NCI-H2081 treated with DMSO at 0.1 percent for 48 hours (cell line): ENCODE results near the gene HLA-B.
"Not testable (repeated sequence)": the region's sequence is repeated elsewhere in the genome, so short reads cannot be mapped to it uniquely, and the experiment has no call there.

Experiments
- DNase-seq: peaks from one replicate; lab custom pipeline; 2025; lab: John Stamatoyannopoulos, UW

The HLA-B gene

DNA sequence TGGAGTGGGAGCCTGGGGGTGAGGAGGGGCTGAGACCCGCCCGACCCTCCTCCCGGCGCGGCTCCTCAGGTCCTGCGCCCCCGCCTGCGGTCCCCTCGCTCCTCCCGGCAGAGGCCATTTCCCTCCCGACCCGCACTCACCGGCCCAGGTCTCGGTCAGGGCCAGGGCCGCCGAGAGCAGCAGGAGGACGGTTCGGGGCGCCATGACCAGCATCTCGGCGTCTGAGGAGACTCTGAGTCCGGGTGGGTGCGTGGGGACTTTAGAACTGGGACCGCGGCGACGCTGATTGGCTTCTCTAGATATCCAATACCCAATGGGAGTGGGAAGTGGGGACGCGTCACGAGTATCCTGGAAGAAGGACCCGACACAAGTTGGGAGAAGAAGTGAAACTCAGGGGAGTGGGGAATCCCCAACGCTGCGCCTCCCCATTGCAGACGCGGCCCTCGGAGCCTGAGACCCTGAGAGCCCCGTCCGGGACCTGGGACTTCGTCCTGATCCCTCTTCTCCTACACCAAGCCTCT, at the start of gene HLA-B:
Gene HLA-B, minus strand, starts transcription at position 234 of the 521 bp plus-strand sequence. Its CDS starts 21 bp downstream, at position 213.
- no peak for DNase-seq

DNA sequence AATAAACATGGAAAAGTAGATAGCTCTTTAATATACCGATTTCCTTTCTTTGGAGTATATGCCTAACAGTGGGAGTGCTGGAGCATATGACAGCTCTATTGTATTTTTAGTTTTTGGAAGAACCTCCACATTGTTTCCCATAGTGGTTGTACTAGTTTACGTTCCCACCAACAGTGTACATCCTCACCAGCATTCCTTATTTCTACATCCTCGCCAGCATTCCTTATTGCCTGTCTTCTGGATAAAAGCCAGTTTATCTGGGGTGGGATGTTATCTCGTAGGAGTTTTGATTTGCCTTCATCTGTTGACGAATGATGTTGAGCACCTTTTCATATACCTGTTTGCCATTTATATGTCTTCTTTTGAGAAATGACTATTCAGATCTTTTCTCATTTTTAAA, 49.0 kb upstream of the HLA-B start:
- no peak for DNase-seq

DNA sequence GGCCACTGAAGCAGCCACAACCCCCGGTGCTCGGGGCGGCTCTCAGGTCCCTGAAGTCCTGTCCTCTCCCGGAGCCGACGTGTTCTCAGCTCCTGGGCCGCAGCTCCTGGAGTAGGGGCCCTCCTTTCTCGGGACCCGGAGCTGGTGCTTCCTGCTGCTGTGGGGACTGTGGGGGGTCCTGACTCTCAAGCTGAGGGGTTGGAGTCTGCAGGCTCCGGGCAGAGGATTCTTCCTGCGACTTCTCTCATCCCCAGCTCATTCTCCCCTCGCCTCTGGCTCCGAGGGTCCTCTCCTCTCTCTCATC, 47.0 kb upstream of the HLA-B start:
- DNase-seq = not testable (repeated sequence)

DNA sequence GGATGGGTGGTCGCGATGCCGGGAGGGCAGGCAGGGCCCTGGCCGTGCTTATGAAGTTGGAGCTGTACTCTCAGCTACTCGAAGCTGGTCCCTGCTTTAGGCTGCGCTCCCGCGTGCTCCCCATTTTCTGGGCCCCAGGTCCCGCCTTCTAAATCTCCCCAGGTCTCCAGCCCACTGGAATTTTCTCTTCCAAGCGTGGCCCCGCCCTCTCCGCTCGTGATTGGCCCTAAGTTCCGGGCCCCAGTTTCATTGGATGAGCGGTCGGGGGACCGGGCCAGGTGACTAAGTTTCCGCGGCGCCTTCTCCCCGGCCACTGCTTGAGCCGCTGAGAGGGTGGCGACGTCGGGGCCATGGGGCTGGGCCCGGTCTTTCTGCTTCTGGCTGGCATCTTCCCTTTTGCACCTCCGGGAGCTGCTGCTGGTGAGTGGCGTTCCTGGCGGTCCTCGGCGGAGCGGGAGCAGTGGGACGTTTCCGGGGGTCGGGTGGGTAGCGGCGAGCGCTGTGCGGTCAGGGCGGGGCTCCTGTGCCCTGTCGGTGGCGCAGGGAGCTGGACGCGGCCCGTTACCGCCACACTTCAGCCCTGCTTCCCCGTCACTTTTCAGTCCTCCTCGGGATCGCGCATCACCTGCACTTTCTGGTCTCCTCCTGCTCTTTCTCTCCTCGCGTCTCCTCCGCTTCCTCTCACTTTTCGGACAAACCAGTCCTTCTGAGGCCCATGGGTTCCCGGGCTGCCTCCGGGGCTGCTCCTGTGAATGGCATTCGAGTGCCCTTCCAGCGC, 46.5 kb upstream of the HLA-B start, which contains the start of gene MICA:
Gene MICA, plus strand, starts transcription at position 313 of the 778 bp plus-strand sequence. Its CDS starts 38 bp downstream, at position 351.
- no peak for DNase-seq

DNA sequence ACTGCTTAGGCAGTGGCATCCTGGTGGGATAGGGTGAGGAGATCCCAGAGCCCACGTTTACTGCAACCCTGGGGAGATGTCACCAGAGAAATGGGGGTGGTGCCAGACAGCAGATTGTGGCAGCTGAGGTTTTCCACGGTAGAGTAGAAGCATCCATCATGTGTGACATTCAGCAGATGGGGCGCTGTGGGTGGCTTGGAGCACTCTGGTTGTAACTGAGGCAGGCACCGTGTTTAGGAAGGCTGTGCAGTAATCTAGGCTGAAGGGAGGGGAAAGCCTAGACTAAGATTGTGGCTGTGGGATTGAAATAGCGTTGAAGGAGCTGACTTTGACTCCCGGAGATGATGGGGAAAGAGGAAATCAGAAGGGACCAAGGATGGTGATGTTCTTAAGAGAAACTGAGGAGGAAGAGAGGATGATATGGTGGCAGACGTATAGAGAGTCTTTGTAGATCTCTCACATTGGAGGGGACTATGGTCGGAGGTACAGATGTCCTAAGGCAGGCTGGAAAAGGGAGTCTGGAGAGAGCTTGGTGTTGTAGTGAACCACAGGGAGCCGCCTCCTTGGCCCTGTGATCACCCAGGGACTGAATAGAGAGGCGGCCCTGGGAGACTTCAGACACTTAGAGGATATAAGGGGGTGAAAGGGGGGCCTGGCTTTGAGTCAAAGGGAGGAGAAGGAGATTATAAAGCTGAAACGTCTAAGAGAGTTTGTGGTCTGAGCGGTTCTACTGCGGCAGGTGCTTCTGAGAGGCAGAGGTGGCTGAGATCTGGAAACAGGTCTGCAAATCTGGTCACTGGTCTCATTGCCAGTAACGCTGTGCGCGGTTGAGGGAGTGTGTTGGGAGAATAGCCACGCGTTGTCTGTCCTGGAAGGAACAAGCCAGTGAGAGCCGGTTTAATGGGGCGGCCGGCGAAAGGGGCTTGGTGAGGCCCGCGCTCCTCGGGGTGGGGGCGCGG, 45.6 kb upstream of the HLA-B start:
- DNase-seq = no peak

DNA sequence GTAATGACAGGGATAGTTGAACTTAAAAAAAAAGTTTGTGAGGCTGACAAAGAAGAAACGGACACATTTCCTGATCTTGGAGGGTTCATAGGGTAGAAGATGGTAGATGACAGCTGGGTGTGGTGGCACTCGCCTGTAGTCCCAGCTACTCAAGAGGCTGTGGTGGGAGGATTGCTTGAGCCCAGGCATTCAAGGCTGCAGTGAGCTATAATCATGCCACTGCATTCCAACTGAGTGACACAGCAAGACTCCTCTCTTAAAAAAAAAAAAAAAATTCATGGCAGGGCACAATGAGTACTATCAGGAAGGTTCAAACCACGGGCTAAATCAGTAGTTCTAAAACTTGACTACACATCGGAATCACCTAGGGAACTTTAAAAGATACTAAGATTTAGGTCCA, 44.4 kb upstream of the HLA-B start:
- no peak for DNase-seq

DNA sequence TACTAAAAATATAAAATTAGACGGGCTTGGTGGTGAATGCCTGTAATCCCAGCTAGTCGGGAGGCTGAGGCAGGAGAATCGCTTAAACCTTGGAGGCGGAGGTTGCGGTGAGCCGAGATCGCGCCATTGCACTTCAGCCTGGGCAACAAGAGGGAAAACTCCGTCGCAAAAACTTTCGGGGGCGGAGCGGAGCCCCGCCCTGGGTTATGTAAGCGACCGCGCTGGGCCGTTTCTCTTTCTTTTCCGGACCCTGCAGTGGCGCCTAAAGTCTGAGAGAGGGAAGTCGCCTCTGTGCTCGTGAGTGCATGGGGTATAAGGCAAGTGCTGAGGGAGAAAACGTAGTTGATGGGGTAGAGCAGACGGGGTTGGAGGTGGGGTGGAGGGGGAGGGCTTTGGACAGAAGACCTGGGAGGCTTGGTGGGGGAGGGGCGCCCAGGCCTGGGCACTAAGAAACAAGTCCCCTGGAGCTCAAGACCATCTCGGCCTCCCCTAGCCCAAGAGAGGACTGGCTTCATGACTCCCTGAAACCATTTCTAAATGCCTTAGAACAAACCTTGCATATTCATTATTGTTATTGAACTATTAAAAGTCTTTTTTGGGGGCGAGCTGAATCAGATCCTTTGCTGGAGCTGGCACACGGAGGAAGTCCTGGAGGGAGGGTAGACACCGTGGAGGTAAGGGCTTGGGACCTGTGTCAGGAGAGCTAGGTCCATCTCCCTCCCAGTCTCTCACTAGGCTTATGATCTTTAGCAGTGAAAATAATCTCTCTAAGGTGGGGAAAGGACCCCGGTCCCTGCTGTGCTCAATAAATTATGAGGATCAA, 43.7 kb upstream of the HLA-B start:
- DNase-seq = no peak

DNA sequence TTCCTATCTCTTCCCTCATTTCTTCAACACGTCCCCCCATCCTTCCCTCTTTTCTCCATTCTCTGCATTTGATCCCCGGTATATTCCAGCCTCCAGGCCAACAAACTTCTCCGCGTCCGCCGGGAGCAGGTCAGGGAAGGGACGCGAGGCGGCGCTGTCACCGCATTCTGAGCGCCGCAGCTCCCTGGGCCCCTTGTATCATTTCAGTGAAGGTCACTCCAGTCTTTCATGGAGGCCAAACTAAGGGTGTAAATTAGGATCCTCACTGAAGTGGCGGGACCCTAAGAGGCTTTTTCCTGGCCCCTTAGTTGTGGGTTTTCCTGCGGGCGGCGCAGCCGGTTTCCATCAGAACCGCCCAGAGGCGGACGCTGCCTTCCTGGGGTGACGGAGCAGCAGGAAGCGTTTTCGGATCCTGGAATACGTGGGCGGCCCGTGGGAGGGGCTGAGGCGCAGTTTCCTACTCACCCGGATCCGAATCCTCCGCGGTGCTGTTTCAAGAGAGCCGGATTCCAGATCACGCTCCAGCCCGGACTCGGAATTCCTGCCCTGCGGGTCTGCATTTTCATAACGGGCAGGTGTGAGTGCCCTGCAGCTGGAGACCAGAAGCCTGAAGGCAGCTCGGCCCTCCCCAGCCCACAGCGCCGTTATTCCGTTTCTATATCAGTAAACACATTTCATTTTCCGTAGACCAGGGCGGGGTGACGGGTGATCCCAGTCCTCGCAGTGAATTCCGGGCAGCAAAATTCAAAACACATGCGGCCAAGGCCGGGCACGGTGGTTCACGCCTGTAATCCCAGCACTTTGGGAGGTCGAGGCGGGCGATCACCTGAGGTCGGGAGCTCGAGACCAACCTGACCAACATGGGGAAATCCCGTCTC, 42.8 kb upstream of the HLA-B start:
- DNase-seq = no peak

DNA sequence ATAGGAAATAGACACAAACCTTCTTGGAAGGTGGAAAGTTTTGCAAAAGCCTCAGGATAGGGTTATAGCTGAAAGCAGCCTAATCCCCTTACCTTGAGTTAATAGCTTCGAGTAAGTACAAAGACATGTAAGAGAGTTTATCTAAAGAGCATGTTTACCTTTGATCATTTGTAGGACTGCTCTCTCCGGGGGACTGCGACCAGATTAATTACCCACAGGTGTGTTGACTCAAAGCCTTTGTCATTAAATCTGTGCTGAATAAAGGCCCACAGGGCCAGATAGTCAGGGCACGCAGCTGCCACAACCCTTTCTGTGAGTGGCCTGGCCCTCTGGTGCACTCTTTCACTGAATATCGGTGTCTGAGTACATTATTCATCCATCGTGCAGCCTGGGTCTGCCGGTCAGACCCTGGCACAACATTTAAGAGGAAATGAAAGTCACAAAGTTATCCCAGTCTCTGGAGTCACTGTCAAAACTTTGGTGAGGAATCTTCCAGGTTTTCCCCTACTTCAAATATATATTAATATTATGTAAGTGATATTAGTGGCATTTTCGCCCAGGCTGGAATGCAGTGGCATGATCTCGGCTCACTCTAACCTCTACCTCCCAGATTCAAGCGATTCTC, 41.0 kb upstream of the HLA-B start:
- DNase-seq = no peak

DNA sequence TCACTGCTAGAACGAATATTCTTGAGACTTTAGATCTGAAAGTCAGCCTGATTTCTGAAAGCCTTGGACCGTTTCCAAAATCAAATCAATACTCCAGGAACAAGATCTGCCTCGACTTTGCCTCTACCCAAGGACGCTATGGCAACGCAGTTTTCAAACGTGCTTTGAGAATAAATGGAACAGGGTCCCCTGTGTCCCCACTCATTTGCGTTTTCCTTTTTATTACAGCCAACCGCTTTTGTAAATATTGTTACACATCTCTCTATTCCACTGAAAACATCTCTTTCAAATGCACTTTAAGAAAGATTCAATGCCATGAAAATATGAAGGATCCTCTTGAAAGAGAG, 40.1 kb upstream of the HLA-B start:
- not testable (repeated sequence) for DNase-seq

DNA sequence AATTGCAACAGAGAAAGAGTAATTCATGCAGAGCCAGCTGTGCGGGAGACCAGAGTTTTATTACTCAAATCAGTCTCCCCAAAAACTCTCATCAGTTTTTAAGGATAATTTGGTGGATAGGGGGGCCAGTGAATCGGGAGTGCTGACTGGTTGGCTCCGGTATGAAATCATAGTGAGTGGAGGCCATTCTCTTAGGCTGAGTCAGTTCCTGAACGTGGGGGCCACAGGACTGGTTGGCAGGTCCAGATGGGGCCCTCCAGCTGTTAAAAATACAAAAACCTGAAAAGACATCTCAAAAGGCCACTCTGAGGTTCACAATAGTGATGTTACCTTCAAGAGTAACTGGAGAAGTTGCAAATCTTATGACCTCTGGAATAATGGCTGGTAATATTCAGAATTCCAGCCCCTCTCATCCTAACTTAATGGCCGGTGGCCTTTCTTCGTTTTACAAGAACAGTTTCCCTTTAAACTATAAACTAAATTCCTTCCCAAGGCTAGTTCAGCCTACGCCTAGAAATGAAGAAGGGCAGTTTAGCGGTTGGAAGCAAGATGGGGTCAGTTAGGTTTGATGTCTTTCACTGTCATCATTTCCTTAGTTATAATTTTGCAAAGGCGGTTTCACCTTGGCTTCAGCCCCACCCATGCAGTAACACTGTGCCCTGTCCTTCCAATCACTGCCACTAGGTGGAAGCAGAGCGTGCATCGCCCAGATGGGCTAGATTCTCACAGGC, 39.6 kb upstream of the HLA-B start:
- no peak for DNase-seq

DNA sequence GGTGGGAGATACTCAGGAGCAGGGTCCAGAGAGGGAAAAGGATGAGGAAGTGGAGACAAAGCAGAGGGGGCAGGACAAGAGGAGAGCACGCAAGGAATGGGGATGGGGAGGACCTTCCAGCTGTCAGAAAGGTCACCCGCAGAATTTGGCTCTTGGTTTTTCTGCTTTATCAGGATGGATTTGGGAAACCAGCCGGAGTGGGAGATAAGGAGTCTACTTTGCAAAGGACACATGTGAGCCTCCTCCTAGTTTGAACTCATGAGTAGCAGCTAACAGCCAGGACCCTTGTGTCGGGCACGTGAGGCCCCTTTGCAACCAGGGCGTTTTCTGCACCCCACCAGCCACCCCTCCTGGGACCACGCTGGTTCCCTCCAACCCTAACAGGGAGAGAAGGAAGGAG, 38.9 kb upstream of the HLA-B start:
- DNase-seq = no peak

DNA sequence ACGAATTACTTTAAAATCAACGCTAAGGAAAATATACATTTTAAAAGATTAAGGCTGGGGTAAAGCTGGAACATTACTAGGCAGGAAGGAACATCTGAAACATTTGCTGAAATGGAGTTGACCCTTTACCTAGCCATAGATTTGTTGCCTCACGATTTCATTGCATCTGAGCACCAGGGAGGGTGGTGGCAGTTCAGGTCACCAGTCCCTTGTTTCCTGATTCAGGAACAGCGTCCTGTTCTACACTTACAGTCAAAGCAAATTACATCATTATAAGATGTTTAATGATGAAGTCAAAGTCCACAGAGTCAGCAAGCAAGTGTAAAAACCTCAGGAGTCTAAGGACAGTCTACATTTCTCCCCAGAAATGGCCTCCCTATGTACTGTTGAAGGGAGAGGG, 37.4 kb upstream of the HLA-B start:
- DNase-seq = no peak

DNA sequence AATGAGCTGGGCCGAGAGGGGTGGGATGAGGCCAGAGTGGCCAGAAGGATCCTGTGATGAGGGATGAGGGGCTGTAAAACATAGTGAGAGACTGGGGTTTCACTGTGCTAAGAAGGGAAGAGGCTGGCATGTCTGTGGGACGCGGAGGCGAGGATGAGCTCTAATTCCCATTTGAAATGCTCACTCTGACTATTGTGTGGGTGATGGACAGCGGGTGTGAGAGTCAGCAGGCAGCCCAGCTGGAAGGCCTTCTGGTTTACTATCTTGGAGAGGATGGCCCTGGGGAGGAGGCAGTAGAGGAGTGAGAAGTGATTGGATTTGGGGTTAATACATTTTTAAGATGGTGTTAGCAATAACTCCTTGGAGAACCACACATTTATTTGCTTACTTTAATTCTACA, 37.0 kb upstream of the HLA-B start:
- no peak for DNase-seq

DNA sequence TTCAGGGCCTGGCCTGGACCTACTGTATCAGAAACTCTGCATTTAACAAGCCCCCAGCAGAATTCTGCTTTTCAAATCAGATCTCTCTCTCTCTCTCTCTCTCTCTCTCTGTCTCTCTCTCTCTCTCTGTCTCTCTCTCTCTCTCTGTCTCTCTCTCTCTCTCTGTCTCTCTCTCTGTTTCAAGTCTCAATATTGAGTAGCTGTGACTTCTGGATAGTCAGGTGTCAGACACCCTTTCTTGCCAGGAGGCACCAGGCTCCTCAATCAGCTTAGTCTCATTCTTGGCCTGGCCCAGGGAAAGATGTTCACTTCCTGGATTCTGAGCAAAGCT, 32.8 kb upstream of the HLA-B start:
- not testable (repeated sequence) for DNase-seq

DNA sequence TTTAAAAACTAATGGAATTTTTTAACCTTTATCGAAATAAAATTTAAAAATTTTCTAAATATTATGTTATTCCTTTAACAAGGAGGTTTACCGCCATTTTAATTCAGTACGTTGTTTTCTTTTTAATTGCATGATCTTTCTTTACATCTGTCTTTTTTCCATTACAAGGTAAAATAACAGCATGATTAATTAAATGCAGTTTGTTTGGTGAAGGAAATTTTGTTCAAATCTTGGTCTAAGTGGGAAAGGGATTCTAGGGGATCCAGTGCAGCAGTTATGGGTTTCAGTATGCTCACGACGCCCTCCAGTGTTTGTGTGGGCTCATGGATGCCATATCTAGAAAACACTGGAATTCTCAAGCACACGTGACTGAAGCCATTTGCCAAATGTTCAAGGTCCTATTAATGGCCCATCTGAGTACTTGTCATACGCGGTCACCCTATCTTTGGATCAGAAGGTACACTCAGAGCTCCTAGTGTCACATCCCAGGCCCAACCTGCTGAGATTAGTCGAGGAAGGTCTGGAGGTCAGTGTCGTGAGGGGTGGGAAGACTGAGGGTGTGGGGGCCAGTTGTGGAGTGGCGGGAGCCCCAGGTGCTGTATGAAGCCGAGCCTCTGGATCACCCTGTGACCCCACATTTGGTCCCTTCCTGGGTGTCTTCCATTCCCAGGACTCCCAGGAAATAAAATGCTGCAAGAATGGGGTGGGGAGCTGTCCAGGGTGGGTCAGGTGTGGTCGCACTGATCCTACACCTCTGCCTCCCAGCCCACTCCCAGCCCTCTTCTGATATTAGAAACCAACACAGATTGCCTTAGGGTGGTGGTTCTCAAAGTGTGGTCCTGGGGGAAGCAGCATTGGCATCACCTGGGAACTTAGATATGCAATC, 32.2 kb upstream of the HLA-B start:
- DNase-seq = not testable (repeated sequence)

DNA sequence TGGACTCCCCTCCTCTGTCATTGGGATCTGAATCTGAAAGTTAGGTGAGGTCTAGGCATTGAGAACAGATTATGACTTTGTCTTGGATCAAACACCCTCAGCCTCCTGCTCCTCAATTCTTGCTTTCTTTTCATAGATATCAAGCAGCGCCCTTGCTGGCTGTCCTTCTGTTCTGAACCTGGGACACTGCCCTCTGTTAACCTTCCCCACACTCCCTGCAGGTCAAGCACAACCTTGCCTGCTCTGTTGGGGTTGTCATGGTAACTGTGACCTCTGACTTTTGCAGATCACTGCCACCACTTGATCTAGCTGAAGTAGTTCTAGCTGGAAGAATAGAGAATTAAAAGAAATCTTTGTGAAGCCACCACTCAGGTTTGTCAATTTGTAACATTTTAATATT, 30.0 kb upstream of the HLA-B start:
- no peak for DNase-seq

DNA sequence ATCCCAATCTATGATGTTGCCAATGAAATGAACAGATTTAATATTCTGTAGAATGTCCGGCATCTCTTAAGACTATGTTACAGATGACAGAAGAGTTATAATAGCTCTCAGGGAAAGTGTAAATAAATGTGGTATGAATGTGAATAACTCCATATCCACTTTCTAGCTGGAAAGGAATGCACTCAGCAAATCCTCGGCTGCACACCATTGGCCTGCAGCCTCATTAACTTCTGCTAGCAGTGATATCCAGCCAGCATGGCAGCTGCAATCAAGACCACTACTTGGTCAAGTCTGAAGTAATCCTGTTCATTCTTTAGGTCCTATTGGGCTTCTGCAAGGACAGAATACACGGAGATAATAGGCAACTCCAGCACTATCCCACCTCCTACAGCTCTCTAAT, 29.1 kb upstream of the HLA-B start:
- no peak for DNase-seq

DNA sequence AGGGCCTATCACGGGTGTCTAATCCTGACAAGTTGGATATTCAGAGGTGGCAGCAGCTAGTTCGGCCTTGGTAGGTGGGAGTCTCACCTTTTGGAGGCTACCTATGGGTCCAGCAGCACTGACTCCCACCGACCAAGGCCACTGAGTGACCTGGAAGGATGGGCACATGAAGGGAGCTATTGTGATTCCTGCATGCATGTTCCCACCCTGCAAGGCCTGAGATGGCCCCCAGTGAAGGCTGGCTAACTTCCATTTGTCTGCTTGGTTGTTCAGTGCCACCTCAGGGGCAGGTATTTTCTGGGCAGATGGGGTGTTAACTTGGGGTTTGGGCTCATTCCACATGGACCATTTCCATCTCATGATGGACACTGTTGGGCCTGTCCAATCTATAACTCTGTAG, 28.1 kb upstream of the HLA-B start:
- no peak for DNase-seq
